Right kidney (tissue), 1 donor: ENCODE results near the gene COL16A1.
"Not testable (repeated sequence)": the region's sequence is repeated elsewhere in the genome, so short reads cannot be mapped to it uniquely, and the experiment has no call there.

ENCODE experiments used
- DNase-seq: peaks from one replicate; pipeline ENCODE4 v3.0.0-alpha.2; 2016

COL16A1 gene

GRCh38 chr1:31707059-31707600 is 3.3 kb upstream of the COL16A1 start:
- not testable (repeated sequence) for DNase-seq

- no peak for DNase-seq
Measured at GRCh38 chr1:31706384-31707058, 2.7 kb upstream of the COL16A1 start.

- DNase-seq: peak; percentile 34
Measured at GRCh38 chr1:31705080-31705866, 1.5 kb upstream of the COL16A1 start.

- DNase-seq: peak; percentile 45
Measured at GRCh38 chr1:31704271-31705079, 658 bp upstream of the COL16A1 start.

- no peak for DNase-seq
Measured at GRCh38 chr1:31702836-31703404, 897 bp downstream of the COL16A1 start.

GRCh38 chr1:31701091-31701736 is 2.6 kb downstream of the COL16A1 start:
- peak; percentile 38 for DNase-seq

- no peak for DNase-seq
Measured at GRCh38 chr1:31700468-31701090, 3.2 kb downstream of the COL16A1 start.

- DNase-seq: no peak
Measured at GRCh38 chr1:31699341-31699891, 4.4 kb downstream of the COL16A1 start.

GRCh38 chr1:31697369-31697984 is 6.3 kb downstream of the COL16A1 start:
- no peak for DNase-seq

GRCh38 chr1:31696242-31696641 is 7.6 kb downstream of the COL16A1 start:
- DNase-seq: no peak

- DNase-seq: no peak
Measured at GRCh38 chr1:31695327-31695726, 8.5 kb downstream of the COL16A1 start.

- no peak for DNase-seq
Measured at GRCh38 chr1:31694964-31695313, 8.9 kb downstream of the COL16A1 start.

- no peak for DNase-seq
Measured at GRCh38 chr1:31694069-31694963, 9.5 kb downstream of the COL16A1 start.

GRCh38 chr1:31693231-31693630 is 10.6 kb downstream of the COL16A1 start:
- DNase-seq: no peak

GRCh38 chr1:31691951-31692350 is 11.9 kb downstream of the COL16A1 start:
- no peak for DNase-seq

- DNase-seq: no peak
Measured at GRCh38 chr1:31691446-31691845, 12.4 kb downstream of the COL16A1 start.

- DNase-seq: no peak
Measured at GRCh38 chr1:31690921-31691320, 12.9 kb downstream of the COL16A1 start.

- no peak for DNase-seq
Measured at GRCh38 chr1:31689854-31690253, 14.0 kb downstream of the COL16A1 start.

GRCh38 chr1:31689379-31689778 is 14.4 kb downstream of the COL16A1 start:
- DNase-seq: no peak
